Measurements from ENCODE around the gene LIMD2. TPM values are rescaled to one million over a fixed set of nuclear protein-coding genes. Genes with fewer than 3 reads are reported as not detected.

The LIMD2 gene
- total and polyA plus RNA-seq, 2 experiments from 2014 or later, result 98.8 to 105 TPM

- TF ChIP-seq, protein P1, sequence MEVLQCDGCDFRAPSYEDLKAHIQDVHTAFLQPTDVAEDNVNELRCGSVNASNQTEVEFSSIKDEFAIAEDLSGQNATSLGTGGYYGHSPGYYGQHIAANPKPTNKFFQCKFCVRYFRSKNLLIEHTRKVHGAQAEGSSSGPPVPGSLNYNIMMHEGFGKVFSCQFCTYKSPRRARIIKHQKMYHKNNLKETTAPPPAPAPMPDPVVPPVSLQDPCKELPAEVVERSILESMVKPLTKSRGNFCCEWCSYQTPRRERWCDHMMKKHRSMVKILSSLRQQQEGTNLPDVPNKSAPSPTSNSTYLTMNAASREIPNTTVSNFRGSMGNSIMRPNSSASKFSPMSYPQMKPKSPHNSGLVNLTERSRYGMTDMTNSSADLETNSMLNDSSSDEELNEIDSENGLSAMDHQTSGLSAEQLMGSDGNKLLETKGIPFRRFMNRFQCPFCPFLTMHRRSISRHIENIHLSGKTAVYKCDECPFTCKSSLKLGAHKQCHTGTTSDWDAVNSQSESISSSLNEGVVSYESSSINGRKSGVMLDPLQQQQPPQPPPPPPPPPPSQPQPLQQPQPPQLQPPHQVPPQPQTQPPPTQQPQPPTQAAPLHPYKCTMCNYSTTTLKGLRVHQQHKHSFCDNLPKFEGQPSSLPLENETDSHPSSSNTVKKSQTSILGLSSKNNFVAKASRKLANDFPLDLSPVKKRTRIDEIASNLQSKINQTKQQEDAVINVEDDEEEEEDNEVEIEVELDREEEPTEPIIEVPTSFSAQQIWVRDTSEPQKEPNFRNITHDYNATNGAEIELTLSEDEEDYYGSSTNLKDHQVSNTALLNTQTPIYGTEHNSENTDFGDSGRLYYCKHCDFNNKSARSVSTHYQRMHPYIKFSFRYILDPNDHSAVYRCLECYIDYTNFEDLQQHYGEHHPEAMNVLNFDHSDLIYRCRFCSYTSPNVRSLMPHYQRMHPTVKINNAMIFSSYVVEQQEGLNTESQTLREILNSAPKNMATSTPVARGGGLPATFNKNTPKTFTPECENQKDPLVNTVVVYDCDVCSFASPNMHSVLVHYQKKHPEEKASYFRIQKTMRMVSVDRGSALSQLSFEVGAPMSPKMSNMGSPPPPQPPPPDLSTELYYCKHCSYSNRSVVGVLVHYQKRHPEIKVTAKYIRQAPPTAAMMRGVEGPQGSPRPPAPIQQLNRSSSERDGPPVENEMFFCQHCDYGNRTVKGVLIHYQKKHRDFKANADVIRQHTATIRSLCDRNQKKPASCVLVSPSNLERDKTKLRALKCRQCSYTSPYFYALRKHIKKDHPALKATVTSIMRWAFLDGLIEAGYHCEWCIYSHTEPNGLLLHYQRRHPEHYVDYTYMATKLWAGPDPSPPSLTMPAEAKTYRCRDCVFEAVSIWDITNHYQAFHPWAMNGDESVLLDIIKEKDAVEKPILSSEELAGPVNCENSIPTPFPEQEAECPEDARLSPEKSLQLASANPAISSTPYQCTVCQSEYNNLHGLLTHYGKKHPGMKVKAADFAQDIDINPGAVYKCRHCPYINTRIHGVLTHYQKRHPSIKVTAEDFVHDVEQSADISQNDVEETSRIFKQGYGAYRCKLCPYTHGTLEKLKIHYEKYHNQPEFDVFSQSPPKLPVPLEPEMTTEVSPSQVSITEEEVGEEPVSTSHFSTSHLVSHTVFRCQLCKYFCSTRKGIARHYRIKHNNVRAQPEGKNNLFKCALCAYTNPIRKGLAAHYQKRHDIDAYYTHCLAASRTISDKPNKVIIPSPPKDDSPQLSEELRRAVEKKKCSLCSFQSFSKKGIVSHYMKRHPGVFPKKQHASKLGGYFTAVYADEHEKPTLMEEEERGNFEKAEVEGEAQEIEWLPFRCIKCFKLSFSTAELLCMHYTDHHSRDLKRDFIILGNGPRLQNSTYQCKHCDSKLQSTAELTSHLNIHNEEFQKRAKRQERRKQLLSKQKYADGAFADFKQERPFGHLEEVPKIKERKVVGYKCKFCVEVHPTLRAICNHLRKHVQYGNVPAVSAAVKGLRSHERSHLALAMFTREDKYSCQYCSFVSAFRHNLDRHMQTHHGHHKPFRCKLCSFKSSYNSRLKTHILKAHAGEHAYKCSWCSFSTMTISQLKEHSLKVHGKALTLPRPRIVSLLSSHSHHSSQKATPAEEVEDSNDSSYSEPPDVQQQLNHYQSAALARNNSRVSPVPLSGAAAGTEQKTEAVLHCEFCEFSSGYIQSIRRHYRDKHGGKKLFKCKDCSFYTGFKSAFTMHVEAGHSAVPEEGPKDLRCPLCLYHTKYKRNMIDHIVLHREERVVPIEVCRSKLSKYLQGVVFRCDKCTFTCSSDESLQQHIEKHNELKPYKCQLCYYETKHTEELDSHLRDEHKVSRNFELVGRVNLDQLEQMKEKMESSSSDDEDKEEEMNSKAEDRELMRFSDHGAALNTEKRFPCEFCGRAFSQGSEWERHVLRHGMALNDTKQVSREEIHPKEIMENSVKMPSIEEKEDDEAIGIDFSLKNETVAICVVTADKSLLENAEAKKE (CRISPR knock-in tag; IDR thresholded peaks at IDR 0.05), result no peak
- TF ChIP-seq POLR2AphosphoS5 (IDR thresholded peaks at IDR 0.05; ENCODE audit: low read depth) (no peak), ZNF331 (CRISPR knock-in tag; IDR thresholded peaks at IDR 0.05; ENCODE audit: low read depth) (no peak), EZH2 (IDR thresholded peaks at IDR 0.05; ENCODE audit: low read depth, unreplicated experiment) (no peak), EZH2phosphoT487 (IDR thresholded peaks at IDR 0.05; ENCODE audit: unreplicated experiment) (no peak), ZNF114 (CRISPR knock-in tag; IDR thresholded peaks at IDR 0.05) (no peak), CREB1 (CRISPR knock-in tag; IDR thresholded peaks at IDR 0.05; ENCODE audit: low read depth) (no peak), STAT1 (IDR thresholded peaks at IDR 0.05; ENCODE audit: unreplicated experiment) (no peak)
- TF ChIP-seq, protein P2, sequence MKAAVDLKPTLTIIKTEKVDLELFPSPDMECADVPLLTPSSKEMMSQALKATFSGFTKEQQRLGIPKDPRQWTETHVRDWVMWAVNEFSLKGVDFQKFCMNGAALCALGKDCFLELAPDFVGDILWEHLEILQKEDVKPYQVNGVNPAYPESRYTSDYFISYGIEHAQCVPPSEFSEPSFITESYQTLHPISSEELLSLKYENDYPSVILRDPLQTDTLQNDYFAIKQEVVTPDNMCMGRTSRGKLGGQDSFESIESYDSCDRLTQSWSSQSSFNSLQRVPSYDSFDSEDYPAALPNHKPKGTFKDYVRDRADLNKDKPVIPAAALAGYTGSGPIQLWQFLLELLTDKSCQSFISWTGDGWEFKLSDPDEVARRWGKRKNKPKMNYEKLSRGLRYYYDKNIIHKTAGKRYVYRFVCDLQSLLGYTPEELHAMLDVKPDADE (IDR thresholded peaks at IDR 0.05), result no peak
- TF ChIP-seq, protein P3, sequence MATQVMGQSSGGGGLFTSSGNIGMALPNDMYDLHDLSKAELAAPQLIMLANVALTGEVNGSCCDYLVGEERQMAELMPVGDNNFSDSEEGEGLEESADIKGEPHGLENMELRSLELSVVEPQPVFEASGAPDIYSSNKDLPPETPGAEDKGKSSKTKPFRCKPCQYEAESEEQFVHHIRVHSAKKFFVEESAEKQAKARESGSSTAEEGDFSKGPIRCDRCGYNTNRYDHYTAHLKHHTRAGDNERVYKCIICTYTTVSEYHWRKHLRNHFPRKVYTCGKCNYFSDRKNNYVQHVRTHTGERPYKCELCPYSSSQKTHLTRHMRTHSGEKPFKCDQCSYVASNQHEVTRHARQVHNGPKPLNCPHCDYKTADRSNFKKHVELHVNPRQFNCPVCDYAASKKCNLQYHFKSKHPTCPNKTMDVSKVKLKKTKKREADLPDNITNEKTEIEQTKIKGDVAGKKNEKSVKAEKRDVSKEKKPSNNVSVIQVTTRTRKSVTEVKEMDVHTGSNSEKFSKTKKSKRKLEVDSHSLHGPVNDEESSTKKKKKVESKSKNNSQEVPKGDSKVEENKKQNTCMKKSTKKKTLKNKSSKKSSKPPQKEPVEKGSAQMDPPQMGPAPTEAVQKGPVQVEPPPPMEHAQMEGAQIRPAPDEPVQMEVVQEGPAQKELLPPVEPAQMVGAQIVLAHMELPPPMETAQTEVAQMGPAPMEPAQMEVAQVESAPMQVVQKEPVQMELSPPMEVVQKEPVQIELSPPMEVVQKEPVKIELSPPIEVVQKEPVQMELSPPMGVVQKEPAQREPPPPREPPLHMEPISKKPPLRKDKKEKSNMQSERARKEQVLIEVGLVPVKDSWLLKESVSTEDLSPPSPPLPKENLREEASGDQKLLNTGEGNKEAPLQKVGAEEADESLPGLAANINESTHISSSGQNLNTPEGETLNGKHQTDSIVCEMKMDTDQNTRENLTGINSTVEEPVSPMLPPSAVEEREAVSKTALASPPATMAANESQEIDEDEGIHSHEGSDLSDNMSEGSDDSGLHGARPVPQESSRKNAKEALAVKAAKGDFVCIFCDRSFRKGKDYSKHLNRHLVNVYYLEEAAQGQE (IDR thresholded peaks at IDR 0.05; ENCODE audit: unreplicated experiment), result no peak
Observed at GRCh38 chr17:63694229-63694949, 5.5 kb downstream of the LIMD2 start (continued).
